MCF 10A (cell line): Measurements from ENCODE around the gene QSOX2. TPM values are rescaled to one million over a fixed set of nuclear protein-coding genes. Genes with fewer than 3 reads are reported as not detected.

Source experiments
- BruUV-seq: library from RNA; stranded (reverse); fragments of 400-500 nt; replicated peaks from 2 replicates; lab custom pipeline; 2021; lab: Mats Ljungman, UMichigan
- CTCF ChIA-PET: fragments of 300-600 bp; sonication (Branson Sonifier 250); formaldehyde crosslinking; extraction: SDS; loops from one replicate; lab custom pipeline; 2021; ENCODE audit warnings: antibody characterized with exemption, inconsistent platforms; lab: Yijun Ruan, JAX
- POLR2A ChIA-PET: fragments of 300-600, 350-650 bp; sonication (Branson Sonifier 250); formaldehyde crosslinking; extraction: SDS; loops from one replicate; lab custom pipeline; 2020; ENCODE audit warnings: antibody characterized with exemption, inconsistent platforms; lab: Yijun Ruan, JAX
- DNase-seq: peaks from one replicate; pipeline ENCODE4 v3.0.0-alpha.2; 2018; ENCODE audit not compliant: unreplicated experiment
- H3K27ac Mint-ChIP-seq: one replicate; pipeline ENCODE4 v1.8.0; 2022; ENCODE audit warnings: mild to moderate bottlenecking, low read depth, mixed read lengths; ENCODE audit not compliant: unreplicated experiment
- H3K27me3 Mint-ChIP-seq: one replicate; pipeline ENCODE4 v1.8.0; 2022; ENCODE audit warnings: mixed read lengths; ENCODE audit not compliant: insufficient read depth, unreplicated experiment
- H3K36me3 Mint-ChIP-seq: one replicate; pipeline ENCODE4 v1.8.0; 2022; ENCODE audit warnings: mild to moderate bottlenecking, moderate library complexity, mixed read lengths; ENCODE audit not compliant: insufficient read depth, unreplicated experiment
- H3K4me1 Mint-ChIP-seq: one replicate; pipeline ENCODE4 v1.8.0; 2022; ENCODE audit warnings: mixed read lengths; ENCODE audit not compliant: insufficient read depth, unreplicated experiment
- H3K4me3 Mint-ChIP-seq: one replicate; pipeline ENCODE4 v1.8.0; 2022; ENCODE audit warnings: mild to moderate bottlenecking, moderate library complexity, mixed read lengths; ENCODE audit not compliant: unreplicated experiment
- H3K9me3 Mint-ChIP-seq: one replicate; pipeline ENCODE4 v1.8.0; 2022; ENCODE audit warnings: mixed read lengths; ENCODE audit not compliant: unreplicated experiment
- intact Hi-C: fragments of 100-400 bp; cut with micrococcal nuclease; formaldehyde crosslinking; loops from 2 replicates; pipeline ENCODE4 v1.14.1; 2022
- total RNA-seq: library from RNA; stranded (reverse); gene quantifications from 2 replicates; pipeline ENCODE4 v1.2.3, GENCODE V29; 2022
- TF ChIP-seq, protein P1 (sequence below): fragments of 200-600 bp; IDR thresholded peaks from one replicate; pipeline ENCODE4 v1.8.0; 2022; ENCODE audit warnings: antibody characterized with exemption, mild to moderate bottlenecking; ENCODE audit not compliant: unreplicated experiment

Gene QSOX2
- total RNA-seq, 1 experiment from 2014 or later = 27.7 TPM

DNA sequence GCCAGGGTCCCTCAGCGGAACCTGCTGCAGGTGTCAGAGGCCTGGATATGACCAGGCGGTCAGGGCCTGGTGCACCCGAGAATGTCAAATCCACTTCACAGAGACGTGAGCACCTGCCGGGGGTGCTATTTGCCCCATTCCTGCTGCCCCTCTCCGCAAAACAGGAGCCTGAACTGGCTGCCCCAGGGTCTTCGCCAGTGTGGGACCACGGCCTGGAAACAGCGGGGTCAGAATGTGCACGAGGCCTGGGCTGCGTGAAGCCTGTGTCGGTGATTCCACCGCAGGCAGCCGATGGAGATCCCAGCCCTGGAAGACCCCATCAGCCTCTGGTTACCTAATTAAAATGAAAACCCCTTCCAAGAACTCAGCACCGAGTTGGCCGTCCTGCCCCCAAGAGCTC, 85.8 kb downstream of the QSOX2 start:
- Mint-ChIP-seq H3K36me3 (no peaks in the 10 kb centered on the region), H3K4me3 (no peak overlapping the region), H3K9me3 (no peaks in the 10 kb centered on the region), H3K27ac (no peak overlapping the region), H3K27me3 (peaks cover 11% of the 10 kb centered on the region), H3K4me1 (no peaks in the 10 kb centered on the region)
- BruUV-seq = no TSS peak
- intact Hi-C loops = no loop called here
- DNase-seq = no peak
- ChIA-PET CTCF (interaction anchor here (0.6 to 1.5 kb wide), 3 partner anchors 9 to 627 kb away, joined by 3 to 9 read pairs (median 3); no protein-coding TSS in a partner anchor), POLR2A (no interaction called here)
- TF ChIP-seq, protein P1, sequence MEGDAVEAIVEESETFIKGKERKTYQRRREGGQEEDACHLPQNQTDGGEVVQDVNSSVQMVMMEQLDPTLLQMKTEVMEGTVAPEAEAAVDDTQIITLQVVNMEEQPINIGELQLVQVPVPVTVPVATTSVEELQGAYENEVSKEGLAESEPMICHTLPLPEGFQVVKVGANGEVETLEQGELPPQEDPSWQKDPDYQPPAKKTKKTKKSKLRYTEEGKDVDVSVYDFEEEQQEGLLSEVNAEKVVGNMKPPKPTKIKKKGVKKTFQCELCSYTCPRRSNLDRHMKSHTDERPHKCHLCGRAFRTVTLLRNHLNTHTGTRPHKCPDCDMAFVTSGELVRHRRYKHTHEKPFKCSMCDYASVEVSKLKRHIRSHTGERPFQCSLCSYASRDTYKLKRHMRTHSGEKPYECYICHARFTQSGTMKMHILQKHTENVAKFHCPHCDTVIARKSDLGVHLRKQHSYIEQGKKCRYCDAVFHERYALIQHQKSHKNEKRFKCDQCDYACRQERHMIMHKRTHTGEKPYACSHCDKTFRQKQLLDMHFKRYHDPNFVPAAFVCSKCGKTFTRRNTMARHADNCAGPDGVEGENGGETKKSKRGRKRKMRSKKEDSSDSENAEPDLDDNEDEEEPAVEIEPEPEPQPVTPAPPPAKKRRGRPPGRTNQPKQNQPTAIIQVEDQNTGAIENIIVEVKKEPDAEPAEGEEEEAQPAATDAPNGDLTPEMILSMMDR = no peak

DNA sequence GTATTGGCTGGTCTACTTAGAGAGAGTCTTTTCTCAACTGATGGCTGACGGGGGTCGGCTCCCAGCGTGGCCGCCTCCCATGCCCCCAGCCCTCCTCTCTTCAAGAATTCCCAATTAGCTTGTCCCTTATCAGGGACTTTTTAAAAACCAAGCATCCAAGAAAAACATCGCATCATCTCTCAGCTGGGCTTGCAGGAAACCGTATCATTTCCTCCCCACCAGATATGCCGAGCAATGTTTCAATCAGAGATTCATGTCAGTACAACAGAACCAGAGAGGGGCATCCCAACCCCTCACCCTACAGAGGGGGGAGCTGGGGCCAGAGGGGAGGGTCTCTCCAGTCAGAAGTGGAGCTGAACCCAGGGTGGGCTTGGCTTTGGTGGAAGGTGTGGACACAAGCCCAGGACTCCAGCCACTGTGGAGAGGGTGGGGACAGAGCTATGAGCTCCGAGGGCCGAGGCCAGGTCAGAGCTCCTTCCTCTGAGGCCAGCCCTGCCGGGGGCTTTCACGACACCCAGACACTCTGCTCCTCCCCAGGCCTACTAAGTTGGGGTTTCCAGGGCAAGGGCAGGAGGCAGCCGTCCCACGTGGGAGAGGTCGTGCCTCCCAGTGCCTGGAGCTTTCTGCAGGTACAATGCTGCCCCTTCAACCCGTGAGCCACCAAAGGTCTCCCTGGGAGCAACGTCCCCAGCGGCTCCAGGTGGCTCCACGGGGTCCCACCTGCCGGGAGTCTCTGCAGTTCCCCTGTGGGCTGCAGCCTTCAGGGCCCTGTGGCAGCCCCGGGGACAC, 87.9 kb downstream of the QSOX2 start:
- DNase-seq = no peak
- ChIA-PET POLR2A (no interaction called here), CTCF (interaction anchor here (0.6 kb wide), 1 partner anchor 125 kb away, joined by 3 read pairs; no protein-coding TSS in a partner anchor)
- TF ChIP-seq, protein P1 = no peak
- H3K27me3 Mint-ChIP-seq = peaks cover 16% of the 10 kb centered on the region
- no peaks in the 10 kb centered on the region for H3K4me1 Mint-ChIP-seq
- H3K9me3 Mint-ChIP-seq = no peaks in the 10 kb centered on the region
- BruUV-seq = no TSS peak
- no peak overlapping the region for H3K27ac Mint-ChIP-seq
- H3K36me3 Mint-ChIP-seq = no peaks in the 10 kb centered on the region
- intact Hi-C loops = no loop called here
- H3K4me3 Mint-ChIP-seq = no peak overlapping the region

Other genes starting within 250 kb of the QSOX2 start
- 16.5 and 20.2 TPM in 2 replicates for gene NACC2, start 150.5 kb downstream of the QSOX2 start, total RNA-seq
- gene TMEM250, start 126.9 kb downstream of the QSOX2 start, total RNA-seq = 43.2 and 45.4 TPM in 2 replicates
- 0.22 and 0.26 TPM in 2 replicates for gene LHX3, start 40.7 kb downstream of the QSOX2 start, total RNA-seq
- gene CCDC187, start 58.3 kb upstream of the QSOX2 start, total RNA-seq = not detected in 2 replicates
- gene GPSM1, start 81.7 kb upstream of the QSOX2 start, total RNA-seq = 15.5 and 16.4 TPM in 2 replicates
- 24.5 and 30.5 TPM in 2 replicates for gene DNLZ, start 117.9 kb upstream of the QSOX2 start, total RNA-seq
- 0.33 and 0.69 TPM in 2 replicates for gene CARD9, start 127.9 kb upstream of the QSOX2 start, total RNA-seq
- 9.6 and 9.9 TPM in 2 replicates for gene SNAPC4, start 154.4 kb upstream of the QSOX2 start, total RNA-seq
- 58.9 and 82.2 TPM in 2 replicates for gene ENTR1, start 164.8 kb upstream of the QSOX2 start, total RNA-seq
- 66.0 and 66.3 TPM in 2 replicates for gene PMPCA, start 164.8 kb upstream of the QSOX2 start, total RNA-seq
- 16.3 and 17.4 TPM in 2 replicates for gene INPP5E, start 194.0 kb upstream of the QSOX2 start, total RNA-seq
- 85.8 and 88.8 TPM in 2 replicates for gene SEC16A, start 237.2 kb upstream of the QSOX2 start, total RNA-seq